Measurements from ENCODE around the gene NAA60. TPM values are rescaled to one million over a fixed set of nuclear protein-coding genes. Genes with fewer than 3 reads are reported as not detected.

The NAA60 gene
- 47.0 TPM for total RNA-seq
- long read RNA-seq, transcript NAA60-214 (6 exons, 2,931 nt), result minor isoform, 10 of 184 reads
- long read RNA-seq, transcript NAA60-203 (7 exons, 2,619 nt), result minor isoform, 15 of 184 reads
- long read RNA-seq, transcript NAA60-234 (2 exons, 578 nt), result minor isoform, 15 of 184 reads
- long read RNA-seq, transcript NAA60-229 (7 exons, 2,531 nt), result major isoform, 87 of 184 reads
- long read RNA-seq, partial matches to known transcripts, result 27 of 184 reads
- long read RNA-seq, other reads (novel, unspliced or antisense), result 21 of 184 reads

DNA sequence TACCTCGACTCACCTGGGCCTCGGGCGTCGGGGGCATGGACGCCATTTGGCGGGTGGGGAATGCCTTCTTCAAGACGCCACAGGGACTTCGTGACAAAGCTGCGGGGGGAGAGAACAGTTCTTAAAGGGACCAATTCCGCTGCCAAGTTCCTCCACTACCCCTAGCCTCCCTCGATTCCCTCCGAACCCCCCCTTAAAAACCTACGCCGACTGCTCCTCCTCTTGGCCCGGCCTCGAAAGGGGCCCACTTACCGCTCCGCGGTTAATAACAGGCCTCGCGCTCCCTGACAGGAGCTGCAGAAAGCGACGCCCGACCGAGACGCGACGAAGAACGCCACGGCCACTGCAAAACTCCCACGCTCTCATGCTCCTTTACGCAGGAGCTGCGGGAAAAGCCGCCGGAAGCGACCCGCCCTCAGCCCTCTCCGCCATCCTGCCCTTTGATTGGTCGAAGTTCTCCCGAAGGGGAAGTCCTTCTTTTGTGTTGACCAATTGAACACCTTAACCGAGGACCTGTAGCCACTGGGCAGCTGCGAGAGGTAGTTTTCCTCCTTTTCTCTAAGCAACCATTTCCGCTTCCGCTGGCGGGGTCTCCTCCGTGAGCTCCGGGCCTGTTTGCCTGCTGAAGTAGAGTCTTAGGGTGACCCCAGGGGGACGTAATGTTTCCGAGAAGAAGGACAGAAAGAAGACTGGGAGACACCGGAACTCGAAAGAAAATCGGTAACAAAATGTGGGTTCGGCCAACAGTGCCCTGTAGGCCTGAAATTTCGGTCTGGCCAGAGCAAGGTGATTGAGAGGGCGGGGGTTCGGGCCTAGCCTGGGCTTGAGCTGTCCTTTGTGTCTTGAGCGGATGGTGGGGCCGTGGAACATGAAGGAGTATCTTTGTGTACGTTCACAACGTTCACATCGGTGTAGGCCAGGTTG is at the start of gene NAA60, which contains the start of gene ZNF597:
Gene NAA60, plus strand, starts transcription at position 573 of the 924 bp plus-strand sequence. CDS start 32,548 bp downstream, outside the sequence.
Gene ZNF597, minus strand, starts transcription at position 397 of the 924 bp plus-strand sequence. Its CDS starts 351 bp downstream, at position 46.
- ATAC-seq (ENCODE audit: poor library complexity), result peak; percentile 99
- intact Hi-C loops (cut with DNase I), result no loop called here

GRCh38 chr16:3400446-3400778 is 43.1 kb upstream of the NAA60 start:
- DNase-seq (no peak), ATAC-seq (ENCODE audit: poor library complexity) (no peak)
- intact Hi-C loops (cut with DNase I), result no loop called here

More for the DNA sequence above, at the start of gene NAA60, which contains the start of gene ZNF597:
- DNase-seq, result peak; percentile 81

GRCh38 chr16:3400779-3401688 is 42.4 kb upstream of the NAA60 start, which contains the start of the genes ZNF174 and ZSCAN32:
Gene ZNF174, plus strand, starts transcription at chr16:3401215. Its CDS starts 790 bp downstream, at chr16:3402005.
Gene ZSCAN32, minus strand, starts transcription at chr16:3401004. Its CDS starts 3,447 bp downstream, at chr16:3397557.
- intact Hi-C loops (cut with DNase I), result no loop called here
- DNase-seq (peak; percentile 99), ATAC-seq (ENCODE audit: poor library complexity) (peak; percentile 100)

DNA sequence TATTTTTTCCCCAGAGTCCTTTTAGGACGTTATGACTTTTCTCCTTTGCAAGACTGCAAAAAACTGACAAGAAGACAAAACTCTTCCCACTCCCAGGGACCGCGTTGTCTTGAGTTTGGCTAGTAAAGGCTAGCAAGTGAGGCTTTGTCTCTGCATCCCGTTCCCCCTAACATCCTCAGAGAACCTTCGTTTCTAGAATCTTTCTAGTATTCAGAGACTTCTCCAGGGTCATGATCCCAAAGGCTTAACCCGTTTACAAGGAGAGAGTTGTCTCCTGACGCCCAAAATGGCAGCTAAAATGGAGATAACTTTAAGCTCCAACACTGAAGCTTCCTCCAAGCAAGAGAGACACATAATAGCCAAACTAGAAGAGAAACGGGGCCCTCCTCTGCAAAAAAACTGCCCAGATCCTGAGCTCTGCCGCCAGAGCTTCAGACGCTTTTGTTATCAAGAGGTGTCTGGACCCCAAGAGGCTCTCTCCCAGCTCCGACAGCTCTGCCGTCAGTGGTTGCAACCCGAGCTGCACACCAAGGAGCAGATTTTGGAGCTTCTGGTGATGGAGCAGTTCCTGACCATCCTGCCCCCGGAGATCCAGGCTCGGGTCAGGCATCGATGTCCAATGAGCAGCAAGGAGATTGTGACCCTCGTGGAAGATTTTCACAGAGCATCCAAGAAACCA is 41.6 kb upstream of the NAA60 start:
- no peak for DNase-seq
- ATAC-seq (ENCODE audit: poor library complexity), result no peak

GRCh38 chr16:3408561-3409197 is 34.8 kb upstream of the NAA60 start:
- DNase-seq (no peak), ATAC-seq (ENCODE audit: poor library complexity) (no peak)
- intact Hi-C loops (cut with DNase I), result no loop called here

More for the DNA sequence above, 41.6 kb upstream of the NAA60 start:
- intact Hi-C loops (cut with DNase I), result no loop called here

GRCh38 chr16:3413730-3414379 is 29.6 kb upstream of the NAA60 start:
- DNase-seq, result no peak
- intact Hi-C loops (cut with DNase I), result no loop called here
- no peak for ATAC-seq (ENCODE audit: poor library complexity)

GRCh38 chr16:3431779-3432219 is 11.7 kb upstream of the NAA60 start:
- intact Hi-C loops (cut with DNase I), result loop anchor here (10.0 kb wide), 1 partner anchor 47 kb away; no protein-coding TSS in a partner anchor
- ATAC-seq (ENCODE audit: poor library complexity) (peak; percentile 72), DNase-seq (peak; percentile 75)

DNA sequence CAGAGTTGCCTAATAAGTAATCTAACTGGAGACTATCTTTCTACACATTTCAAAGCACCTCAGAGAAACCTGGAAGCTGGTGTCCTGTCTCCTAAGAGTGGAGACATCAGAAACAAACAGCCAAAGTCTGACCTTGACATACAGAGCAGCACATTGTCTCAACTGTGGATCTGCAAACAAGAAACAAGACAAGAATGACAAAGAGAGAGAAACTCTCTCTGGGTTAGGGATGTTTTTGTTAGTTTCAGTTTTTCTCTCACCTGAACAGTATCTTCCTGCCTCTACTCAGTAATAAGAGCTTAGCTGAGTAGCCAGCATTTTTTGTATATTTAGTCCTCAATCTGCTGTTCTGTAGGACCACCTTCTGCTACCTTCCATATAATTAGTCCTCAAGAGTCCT is 9.1 kb upstream of the NAA60 start:
- intact Hi-C loops (cut with DNase I), result loop anchor here (10.0 kb wide), 1 partner anchor 50 kb away; no protein-coding TSS in a partner anchor
- ATAC-seq (ENCODE audit: poor library complexity), result peak; percentile 18
- DNase-seq, result no peak

DNA sequence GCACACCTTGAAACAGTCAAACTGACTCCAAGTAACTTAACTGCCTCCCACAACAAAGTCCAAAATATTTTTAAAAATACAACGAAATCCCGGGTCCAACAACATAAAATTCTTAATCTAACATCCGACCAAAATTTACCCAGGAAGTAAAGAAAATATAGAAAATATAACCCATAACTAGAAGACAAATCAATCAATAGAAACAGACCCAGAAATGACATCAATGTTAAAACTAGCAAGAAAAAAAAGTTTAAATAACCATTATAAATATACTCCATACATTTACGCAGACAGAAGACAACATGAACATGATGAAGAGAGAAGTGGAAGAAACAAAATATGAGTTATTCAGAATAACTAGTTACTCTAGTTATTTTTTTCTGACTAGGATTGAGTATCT is 3.8 kb upstream of the NAA60 start:
- no peak for ATAC-seq (ENCODE audit: poor library complexity)
- intact Hi-C loops (cut with DNase I), result loop anchor here (10.0 kb wide), 1 partner anchor 55 kb away; no protein-coding TSS in a partner anchor
- DNase-seq, result no peak

DNA sequence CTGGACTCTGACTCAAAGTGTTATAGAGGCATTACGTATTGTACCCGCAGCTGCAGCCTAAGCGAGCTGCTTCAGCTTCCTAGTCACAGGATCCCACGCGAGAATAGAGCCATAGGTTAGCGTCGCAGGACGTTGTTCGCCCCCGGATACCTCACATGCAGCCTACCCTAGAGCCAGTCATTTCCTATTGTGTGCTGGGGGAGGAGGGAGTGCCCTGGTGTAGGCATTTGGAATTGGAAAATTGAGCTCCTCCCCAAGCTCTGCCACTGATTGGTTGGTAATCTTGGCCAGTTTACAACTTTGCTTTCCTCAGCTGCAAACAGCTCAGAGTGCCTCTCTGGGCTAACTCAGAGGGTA is 530 bp downstream of the NAA60 start:
- intact Hi-C loops (cut with DNase I), result no loop called here
- ATAC-seq (ENCODE audit: poor library complexity) (peak; percentile 72), DNase-seq (no peak)

- ATAC-seq (ENCODE audit: poor library complexity) (no peak), DNase-seq (no peak)
- intact Hi-C loops (cut with DNase I), result no loop called here
Measured at GRCh38 chr16:3454093-3454492, 10.6 kb downstream of the NAA60 start.

DNA sequence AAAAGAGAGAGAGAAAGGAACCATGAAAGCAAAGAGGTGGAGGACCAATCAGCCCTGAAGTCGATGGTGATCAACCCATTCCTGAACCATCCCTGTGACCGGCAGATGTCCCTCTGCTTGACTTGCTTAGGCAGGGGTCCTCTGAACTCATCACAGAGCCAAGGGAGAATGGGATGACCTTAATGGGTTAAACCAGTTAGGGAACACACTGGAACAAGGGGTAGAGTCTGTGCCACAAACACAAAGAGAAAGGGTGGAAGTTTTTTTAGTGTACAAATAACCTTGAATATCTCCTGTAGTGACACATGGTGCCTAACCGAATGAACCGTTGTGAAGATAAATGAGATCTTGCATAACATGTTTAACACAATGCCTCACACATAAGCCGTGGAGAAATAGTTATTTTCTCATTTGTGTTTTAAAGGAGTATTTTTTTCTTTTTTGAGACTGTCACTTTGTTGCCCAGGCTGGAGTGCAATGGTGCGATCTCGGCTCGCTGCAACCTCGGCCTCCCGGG is 11.2 kb downstream of the NAA60 start:
- intact Hi-C loops (cut with DNase I), result loop anchor here (5.0 kb wide), 2 partner anchors 147 to 192 kb away; partner anchors contain the start of genes TIGD7 and ZNF75A
- no peak for DNase-seq
- ATAC-seq (ENCODE audit: poor library complexity), result no peak

DNA sequence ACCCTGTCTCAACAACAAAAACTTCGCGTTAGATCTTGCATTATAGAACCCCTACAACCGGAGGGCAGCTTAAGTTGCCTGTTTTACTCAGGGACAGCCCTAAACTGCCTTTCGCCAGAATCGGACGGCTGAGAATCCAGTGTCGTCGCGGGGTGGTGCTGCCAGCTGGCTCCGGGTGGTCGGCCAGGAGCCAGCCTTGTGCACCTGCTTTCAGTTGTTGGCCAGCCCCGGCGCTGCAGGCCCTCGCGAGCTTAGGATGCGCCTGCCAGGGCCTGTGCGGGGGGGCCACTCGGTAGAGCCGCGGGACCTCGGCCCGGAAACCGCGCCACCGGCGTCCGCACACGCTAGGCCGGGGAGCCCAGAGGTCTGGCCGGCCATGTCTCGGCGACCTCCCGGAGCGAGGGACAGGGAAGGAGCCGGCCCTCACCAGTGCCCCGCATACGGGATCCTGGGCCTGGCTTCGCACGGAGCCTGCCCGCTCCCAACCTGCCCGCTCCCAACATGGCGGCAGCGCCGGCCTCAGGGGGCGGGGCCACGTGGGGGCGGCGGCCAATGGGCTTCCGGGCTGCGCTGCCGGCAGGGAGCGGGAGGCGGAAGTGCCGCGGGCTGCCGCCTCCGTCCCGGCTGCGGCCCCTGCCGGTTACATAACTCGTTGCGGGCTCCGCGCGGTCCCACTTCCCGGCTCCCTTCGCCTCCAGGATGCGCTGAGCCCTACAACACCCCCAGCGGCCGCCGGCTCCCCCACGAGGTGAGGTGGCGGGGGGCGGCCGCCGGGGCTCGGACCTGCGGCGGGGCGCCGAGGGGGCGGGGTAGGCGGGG is 14.2 kb downstream of the NAA60 start:
- intact Hi-C loops (cut with DNase I), result loop anchor here (5.0 kb wide), 2 partner anchors 150 to 195 kb away; partner anchors contain the start of genes TIGD7 and ZNF75A
- ATAC-seq (ENCODE audit: poor library complexity), result peak; percentile 91
- peak; percentile 95 for DNase-seq

GRCh38 chr16:3458278-3458851 is 14.9 kb downstream of the NAA60 start:
- DNase-seq (no peak), ATAC-seq (ENCODE audit: poor library complexity) (no peak)
- intact Hi-C loops (cut with DNase I), result loop anchor here (5.0 kb wide), 2 partner anchors 151 to 196 kb away; partner anchors contain the start of genes TIGD7 and ZNF75A

DNA sequence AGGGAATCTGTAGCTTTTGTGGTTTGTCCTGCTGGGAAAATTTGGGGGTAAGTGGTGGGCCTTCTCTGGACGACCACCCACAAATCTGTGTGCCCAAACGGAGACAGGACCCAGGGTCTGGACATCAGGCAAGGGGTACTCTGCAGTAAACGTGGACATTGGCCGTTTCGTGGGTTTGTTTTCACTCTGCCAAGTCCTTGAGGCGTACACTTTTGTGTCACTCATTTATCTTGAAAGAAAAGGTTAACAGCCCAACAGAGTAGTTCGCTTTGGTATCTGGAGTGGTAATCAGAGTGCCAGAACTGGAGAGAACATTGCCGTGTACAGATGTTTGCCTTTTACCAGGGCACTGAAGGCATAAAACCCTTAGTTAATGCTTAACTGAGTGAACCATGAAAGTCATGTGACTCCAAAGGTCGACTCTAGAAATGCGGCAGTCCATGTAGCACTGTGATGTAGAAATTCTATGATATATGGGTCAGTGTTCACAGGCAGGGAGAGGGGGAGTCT is 15.4 kb downstream of the NAA60 start:
- intact Hi-C loops (cut with DNase I), result loop anchor here (5.0 kb wide), 2 partner anchors 152 to 197 kb away; partner anchors contain the start of genes TIGD7 and ZNF75A
- DNase-seq (no peak), ATAC-seq (ENCODE audit: poor library complexity) (no peak)

Measured in Right ventricle myocardium superior (tissue), 1 donor.